ENCODE data around the gene PSMA7.

The PSMA7 gene

DNA sequence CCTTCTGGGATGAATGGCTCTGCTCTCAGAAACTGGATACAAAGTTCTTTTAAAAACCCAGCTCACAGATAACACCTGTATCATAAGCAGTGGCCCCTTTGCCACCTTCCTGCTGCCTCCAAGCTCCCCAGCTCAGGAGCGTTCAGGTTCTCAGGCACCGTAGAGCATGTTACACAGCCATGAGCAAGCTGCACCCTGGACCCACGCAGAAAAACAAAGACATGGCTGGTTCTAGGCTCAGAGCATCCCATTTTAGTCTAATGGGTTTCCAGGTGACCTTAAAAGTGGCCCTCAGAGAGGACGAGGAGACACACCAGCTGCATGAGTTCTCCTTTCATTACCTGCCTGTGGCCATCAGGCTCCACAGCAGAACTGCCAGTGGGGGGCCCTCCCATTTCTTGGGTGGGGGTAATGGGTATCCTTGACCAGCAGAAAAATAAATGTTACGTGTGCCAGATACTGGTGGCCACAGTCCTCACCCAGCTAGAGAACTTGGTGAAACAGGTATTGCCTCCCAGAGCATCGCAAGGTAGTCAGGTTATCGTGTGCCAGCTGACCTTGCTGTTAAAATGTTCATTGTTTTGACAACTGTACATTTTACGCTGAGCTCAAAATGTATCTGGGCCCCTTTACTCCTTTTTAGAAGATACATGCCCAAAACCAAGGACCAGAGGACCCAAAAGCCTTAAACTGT lies 7.5 kb downstream of the PSMA7 start:
- FAIRE-seq, result no peak

DNA sequence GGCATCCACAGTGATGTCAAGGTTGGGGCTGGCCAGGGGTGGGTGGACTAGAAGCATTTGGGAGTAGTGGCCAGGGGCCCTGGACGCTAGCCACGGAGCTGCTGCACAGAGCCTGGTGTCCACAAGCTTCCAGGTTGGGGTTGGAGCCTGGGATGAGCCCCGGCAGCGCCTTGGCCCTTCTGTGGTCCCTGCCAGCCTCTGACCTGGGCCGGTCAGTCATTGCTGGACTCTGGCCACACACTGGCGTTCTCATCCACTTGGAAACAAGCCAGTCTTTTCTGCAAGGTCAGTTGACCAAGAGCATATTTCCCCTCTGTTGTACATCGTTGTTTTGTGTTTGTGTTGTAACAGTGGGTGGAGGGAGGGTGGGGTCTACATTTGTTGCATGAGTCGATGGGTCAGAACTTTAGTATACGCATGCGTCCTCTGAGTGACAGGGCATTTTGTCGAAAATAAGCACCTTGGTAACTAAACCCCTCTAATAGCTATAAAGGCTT lies 8.4 kb downstream of the PSMA7 start:
- FAIRE-seq, result no peak

DNA sequence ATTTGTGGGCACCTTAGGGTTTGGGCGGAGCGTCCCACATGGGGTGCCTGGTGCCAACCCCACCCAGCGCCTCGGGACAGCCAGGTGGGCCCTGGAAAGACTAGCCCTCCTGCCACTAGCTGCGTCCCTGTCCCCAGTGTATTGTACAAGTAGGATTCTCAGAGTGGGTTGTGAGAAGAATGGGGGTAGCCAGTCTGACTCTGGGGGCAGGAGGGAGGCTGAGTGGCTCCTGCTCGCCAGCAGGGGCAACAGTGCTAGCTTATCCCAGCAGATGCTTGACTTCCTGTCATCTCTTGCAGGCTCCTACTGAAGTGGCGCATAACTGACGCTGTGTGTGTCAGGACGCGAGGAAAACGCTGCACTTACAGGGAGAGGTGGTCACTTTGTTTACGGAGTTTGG lies 9.3 kb downstream of the PSMA7 start:
- FAIRE-seq, result no peak

DNA sequence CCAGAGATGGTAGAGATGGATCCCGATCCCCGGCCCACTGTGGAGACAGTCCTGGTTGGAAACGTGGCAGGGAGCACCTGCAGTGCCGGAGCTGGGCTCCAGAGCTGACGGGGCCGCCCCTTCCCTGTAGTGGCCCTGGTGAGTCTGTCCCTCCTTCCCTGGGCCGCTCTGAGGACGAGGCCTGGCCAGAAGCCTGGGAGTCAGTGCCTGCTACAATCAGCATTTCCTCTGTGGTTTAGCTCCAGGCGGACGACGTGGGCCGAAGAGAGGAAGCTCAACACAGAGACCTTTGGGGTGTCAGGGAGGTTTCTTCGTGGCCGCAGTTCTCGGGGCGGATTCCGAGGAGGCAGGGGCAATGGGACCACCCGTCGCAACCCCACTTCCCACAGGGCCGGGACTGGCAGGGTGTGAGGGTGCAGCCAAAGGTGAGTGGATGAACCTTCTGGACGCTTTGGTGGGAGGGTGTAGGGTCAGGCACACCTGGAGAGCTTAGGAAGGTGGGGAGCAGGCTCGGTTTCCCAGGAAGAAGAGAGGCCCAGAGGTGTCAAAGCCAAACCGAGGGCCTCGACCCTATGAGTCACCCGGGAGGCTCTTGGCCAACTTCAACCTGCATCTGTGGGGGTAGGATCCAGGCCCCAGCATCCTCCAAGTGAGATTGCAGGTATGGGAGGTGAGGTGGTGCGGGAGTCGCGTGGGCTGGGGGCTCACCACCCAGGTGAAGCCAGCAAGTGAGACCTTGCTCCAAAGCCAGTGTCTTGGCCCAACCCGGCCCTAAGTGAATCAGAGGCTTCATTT lies 9.9 kb downstream of the PSMA7 start:
- FAIRE-seq, result no peak

DNA sequence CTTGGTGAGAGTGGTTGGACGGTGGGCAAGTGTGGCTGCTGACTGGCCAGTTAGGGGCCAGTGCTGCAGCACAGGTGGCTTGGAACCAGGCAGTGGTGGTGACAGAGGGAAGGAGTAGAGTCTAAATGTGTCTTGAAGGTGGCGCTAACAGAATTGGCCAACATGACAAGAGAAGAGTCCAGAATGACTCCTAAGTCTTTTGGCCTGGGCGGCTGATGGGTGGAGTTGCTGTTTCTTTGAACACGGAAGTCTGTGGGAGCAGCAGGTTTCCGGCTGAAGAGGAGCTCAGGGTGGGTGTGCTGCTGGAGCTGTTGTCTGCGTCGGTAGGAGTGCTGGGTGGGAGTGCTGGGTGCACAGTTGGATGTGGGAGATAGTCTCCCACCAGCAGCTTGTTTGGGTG lies 10.8 kb downstream of the PSMA7 start:
- FAIRE-seq, result no peak

DNA sequence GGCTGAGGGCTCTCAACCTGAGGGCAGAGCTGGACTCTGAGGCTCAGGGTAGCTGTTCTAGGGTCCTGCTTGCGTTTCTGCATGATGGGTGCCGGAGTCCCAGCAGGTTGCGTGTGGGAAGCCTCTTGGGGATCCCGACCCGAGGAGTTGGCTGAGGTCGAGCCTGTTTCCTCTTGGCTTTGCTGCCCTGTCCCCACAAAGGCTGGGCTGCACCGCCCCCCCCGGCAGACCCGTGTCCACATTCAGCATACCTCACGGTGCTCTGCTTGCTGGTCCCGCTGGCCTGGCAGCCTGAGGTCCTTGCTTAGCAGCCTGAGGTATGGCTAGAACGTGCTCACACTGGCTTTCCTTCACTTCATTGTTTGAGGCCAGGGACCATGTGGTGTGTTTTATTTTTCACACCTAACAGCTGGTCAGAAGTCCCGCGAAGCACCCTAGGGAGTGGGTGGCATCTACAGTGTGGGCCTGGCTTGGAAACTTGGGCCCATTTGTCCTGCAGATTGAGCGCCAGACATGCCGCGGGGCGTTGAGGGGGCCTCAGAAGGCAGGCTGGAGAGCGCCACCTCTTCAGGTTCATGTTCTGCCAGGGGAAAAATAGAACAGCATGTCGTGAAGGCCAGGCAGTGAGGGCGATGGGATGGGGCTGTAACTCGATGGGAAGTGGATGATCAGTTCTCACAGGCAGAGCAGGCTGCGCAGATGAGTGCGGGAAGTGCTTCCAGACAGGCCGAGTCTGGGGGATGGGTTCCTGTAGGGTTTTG lies 11.5 kb downstream of the PSMA7 start:
- FAIRE-seq, result no peak

GRCh38 chr20:62129731-62130531 lies 13.3 kb downstream of the PSMA7 start:
- no peak for FAIRE-seq

DNA sequence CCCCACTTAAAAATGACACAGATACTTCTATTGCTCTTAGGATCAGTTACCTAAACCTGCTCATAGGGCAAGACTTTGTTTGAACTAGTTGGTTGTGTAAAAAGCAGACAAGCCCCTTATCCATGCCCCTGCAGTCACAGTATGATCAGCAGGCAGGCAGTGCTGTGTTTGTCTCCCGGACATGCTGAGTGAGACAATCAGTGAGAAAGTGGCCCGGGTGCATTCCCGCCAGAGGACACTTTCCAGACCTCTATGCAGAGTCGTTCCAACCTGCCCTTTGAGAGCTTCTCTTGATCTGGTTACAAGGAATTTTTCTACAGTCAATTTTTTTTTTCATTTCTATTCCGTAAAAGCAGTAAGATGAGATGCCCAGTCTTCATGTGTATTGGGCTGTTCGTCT lies 14.7 kb downstream of the PSMA7 start:
- FAIRE-seq, result no peak

DNA sequence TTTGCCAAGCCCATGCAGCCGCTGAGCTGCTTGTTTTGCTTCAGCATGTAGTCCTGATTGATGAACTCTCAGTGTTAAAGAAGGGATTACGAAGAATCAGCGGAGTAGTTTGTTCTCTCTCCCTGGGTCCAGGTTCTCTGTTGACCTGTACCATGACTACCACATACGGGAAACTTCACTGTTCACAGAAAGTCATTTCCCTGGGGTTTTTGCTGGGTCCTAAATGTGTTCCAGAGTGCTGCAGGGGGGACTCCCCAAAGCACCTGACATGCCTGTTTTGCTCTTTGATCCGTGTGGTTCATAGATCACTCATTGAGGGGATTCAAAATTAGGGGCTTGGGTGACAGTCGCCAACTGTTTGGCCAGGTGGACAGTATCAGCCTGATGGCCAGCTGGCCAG lies 15.4 kb downstream of the PSMA7 start:
- FAIRE-seq, result no peak

- no peak for FAIRE-seq
Measured at GRCh38 chr20:62126141-62126540, 17.1 kb downstream of the PSMA7 start.

DNA sequence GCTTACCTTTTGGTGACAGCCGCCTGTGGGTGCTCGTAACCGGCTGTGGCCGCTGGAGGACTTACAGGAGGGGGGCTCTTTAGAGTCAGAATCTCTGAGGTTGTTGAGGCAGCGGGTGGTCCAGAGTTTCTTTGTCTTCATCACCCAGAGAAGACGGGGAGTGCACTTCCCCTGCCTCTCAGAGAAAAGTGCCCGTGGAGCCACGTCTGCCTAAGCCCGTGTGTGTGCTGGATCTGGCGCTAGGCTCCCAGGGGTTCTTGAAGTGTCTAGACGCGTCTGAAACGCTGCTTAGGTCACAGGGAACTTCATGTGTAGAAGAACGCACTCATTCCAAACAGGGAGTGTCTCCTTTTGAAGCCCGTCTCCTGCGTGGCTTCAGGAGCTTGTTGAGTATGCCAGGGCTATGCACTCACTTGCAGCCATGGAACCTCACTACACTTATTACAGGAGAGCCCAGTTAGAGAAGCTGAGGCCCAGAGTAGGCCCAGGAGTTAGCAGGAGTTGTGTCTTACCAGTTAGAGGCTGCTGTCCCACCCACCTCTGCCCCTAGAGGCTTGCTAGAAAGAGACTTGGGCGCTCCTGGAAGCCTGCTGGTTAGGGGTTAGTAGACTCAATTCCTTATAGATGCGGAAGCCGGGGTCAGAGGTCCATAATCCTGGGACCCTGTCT lies 19.6 kb downstream of the PSMA7 start:
- no peak for FAIRE-seq

DNA sequence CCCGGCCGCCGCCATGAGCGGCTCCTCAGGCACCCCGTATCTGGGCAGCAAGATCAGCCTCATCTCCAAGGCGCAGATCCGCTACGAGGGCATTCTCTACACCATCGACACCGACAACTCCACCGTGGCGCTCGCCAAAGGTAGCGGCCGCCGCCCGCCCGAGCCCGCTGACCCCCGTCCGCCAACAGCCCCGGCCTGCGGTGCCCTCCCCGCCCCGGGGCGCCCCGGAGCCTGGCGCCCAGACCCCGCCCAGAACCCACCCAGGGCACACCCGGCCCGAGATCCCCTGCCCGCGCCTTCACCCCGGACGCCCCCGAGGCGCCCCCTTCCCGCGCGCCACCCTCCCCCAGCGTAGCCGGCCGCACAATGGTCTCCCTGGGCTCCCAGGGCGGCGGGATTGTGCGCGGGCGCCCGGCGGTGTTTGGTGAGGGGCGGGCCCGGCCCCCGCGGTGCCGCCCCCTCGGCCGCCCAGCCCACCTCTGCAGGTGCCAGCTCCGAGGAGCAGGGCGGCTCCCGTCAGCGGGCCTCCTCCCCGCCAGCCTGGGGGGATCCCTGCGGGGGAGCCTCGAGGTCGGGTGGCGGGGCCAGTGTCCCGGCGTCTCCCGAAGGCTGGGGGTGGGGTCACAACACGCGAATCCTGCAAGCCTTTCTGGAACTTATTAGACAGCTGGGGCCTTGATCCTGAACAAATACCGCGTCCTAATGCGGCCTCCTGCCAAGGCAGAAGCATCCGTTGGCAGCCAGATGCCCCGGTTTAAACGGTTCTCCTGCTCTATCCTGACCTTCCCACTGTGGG lies 20.3 kb downstream of the PSMA7 start:
- FAIRE-seq, result no peak

DNA sequence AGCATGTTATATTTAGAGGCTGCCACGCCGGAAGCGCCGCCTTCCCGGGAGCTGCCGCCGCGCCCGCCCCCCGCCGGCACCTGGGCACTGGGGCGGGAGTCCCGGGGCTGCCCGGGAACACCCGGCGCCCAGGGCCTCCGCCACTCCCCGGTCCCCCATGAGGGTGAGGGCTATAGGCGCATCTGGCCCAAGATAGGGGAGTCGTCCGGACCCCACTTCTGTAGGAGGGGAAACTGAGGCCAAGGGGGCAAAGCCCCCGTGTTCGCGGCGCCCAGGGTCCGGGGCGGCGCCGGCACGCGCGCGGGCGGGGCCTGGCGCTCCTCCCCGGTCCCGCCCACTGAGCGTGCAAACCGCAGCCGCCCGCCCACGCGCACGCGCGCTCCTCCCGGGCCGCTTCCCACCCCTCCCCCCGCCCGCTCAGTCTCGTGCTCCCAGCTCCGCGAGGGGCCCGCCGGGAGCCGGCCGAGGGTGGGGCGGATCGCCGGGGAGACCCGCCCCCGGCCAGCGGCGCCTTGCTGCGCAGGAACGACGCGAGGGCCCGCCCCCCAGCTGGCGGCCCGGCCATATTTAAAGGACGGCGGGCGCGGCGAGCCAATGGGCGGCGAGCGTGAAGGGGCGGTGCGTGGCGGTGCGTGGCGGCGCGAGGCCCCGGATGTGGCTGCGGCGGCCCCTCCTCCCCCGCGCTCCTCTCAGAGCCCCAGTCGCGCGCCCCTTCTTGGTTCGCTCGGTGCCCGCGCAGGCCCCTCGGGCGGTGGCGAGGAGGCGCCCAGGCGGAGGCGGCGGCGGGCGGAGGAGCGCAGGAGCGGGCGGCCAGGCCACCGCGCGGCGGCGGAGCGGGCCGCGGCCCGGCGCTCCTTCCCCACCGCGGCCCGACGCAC lies 21.2 kb downstream of the PSMA7 start, which contains the start of gene LSM14B:
LSM14B (plus strand) TSS at position 700 of the 878 bp plus-strand sequence. CDS start 192 bp downstream, outside the sequence.
- FAIRE-seq, result no peak

DNA sequence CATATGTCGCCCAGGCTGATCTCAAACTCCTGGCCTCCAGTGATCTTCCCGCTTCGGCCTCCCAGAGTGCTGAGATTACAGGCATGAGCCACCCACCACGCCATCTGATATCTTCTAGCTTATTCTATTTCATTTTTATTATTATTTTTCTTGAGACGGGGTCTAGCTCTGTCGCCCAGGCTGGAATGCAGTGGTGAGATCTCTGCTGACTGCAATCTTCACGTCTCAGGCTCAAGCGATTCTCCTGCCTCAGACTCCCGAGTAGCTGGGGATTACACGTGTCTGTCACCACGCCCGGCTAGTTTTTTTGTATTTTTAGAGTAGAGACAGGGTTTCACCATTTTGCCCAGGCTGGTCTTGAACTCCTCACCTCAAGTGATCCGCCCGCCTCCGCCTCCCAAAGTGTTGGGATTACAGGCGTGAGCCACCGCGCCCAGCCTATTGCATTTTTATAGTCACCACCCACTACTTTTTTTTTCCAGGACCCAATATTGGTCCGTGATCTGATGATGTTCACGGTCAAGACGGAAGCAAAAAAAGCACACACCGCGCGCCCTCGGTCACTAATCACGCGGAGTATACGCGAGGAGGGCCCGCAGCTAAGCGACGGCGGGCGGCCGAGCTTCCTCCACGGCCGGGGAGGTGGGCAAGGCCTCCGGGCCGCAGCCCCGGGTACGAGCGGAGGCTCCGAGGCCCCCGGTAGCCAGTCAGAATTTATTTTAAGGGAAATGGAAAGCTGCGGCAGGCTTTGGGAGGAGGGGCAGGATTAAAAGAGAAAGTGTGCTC lies 22.0 kb downstream of the PSMA7 start:
- no peak for FAIRE-seq

GRCh38 chr20:62120365-62120762 lies 22.8 kb downstream of the PSMA7 start:
- no peak for FAIRE-seq

- no peak for FAIRE-seq
Measured at GRCh38 chr20:62119591-62120364, 23.4 kb downstream of the PSMA7 start.

DNA sequence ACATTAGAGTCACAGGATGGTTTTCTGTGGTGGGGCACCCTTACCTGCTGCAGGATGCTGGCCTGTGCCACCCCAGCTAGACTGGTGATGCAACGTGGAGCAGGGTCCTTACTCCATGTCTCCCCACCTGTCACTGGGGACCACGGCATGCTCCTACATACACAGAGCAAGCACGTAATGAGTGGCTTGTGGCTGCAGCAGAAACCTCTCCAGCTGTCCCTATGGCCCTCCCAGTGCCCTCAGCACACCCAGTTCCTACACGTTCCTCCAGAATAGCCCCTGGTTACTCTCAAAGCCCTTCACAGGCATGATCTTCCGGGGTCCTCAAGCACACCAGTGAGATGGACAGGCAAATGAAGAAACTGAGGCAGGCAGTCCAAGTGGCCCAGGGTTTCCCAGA lies 24.1 kb downstream of the PSMA7 start:
- no peak for FAIRE-seq
